Upper lobe of left lung (tissue), 6 donors: ENCODE data around the gene CCT8. TPM values are rescaled to one million over a fixed set of nuclear protein-coding genes. Genes with fewer than 3 reads are reported as not detected.

ENCODE experiments used
- ATAC-seq, 2 donors: fragments of 200-7000 bp; cut with Tn5 transposase; one replicate each; pipeline ENCODE4 v1.9.1; 2022; ENCODE audit warnings: mild to moderate bottlenecking in 2 of 2, moderate library complexity in 2 of 2; ENCODE audit not compliant: low FRiP score in 2 of 2
- DNase-seq, 2 donors: peaks; one replicate each; pipeline ENCODE4 v3.0.0-alpha.2; 2019 to 2020
- H3K27ac ChIP-seq, 4 donors: fragments of 200-600 bp; sonication (generic); one replicate each; pipeline ENCODE4 v1.5.1; 2016 to 2019
- H3K27me3 ChIP-seq, 4 donors: fragments of 200-600 bp; sonication (generic); one replicate each; pipeline ENCODE4 v1.5.1; 2017 to 2019
- H3K36me3 ChIP-seq, 4 donors: fragments of 200-600 bp; sonication (generic); one replicate each; pipeline ENCODE4 v1.5.1; 2016 to 2019
- H3K4me1 ChIP-seq, 4 donors: fragments of 200-600 bp; sonication (generic); one replicate each; pipeline ENCODE4 v1.5.1; 2018 to 2019
- H3K4me3 ChIP-seq, 4 donors: fragments of 200-600 bp; sonication (generic); one replicate each; pipeline ENCODE4 v1.5.1; 2017 to 2019; ENCODE audit warnings: mild to moderate bottlenecking in 2 of 4, moderate library complexity in 1 of 4
- H3K9me3 ChIP-seq, 4 donors: fragments of 200-600 bp; sonication (generic); one replicate each; pipeline ENCODE4 v1.5.1; 2018 to 2019
- EP300 ChIP-seq, 4 donors: sonication (generic); formaldehyde crosslinking; IDR thresholded peaks; one replicate each; pipeline ENCODE4 v1.5.1; 2017; ENCODE audit warnings: antibody characterized with exemption in 4 of 4, control low read depth in 2 of 4
- POLR2A ChIP-seq, 4 donors: fragments of 450-650 bp; IDR thresholded peaks; one replicate each; pipeline ENCODE4 v1.5.1; 2016 to 2017; ENCODE audit warnings: antibody characterized with exemption in 4 of 4, mild to moderate bottlenecking in 2 of 4
- POLR2AphosphoS5 ChIP-seq, 2 donors: sonication (generic); formaldehyde crosslinking; IDR thresholded peaks; one replicate each; pipeline ENCODE4 v1.5.1; 2017; ENCODE audit warnings: antibody characterized with exemption in 2 of 2
- WGBS, 2 donors: methylation state at CpG; one replicate each; pipeline ENCODE4 v1.1.5; 2017 to 2018; 5-methylcytosine and 5-hydroxymethylcytosine counted together
- total RNA-seq, 6 donors: library from RNA; depleted of rRNA in 4 of 6; stranded (reverse); fragments of >200 nt in 4 of 6; gene quantifications; one replicate each; pipeline versions ENCODE4 v1.1.0 to v1.2.1, GENCODE V29; 2016 to 2021
- TF ChIP-seq, protein P1 (sequence below), 6 experiments: fragments of 450-650 bp in 4 of 6; fragments of 200-600 bp in 2 of 6; sonication (generic) in 2 of 6; IDR thresholded peaks; one replicate each; pipeline ENCODE4 v1.5.1; 2016 to 2019; ENCODE audit warnings: antibody characterized with exemption in 6 of 6
- donor health status: DM: no; HTN: no; CAD: no; lungs with moderate emphysema.
- donor health status: DM: no; HTN: yes; CAD: no; lungs with severe emphysema.

The CCT8 gene
- total RNA-seq, 6 donors from 2014 or later = 39.8 to 133 (median 99.0) TPM

DNA sequence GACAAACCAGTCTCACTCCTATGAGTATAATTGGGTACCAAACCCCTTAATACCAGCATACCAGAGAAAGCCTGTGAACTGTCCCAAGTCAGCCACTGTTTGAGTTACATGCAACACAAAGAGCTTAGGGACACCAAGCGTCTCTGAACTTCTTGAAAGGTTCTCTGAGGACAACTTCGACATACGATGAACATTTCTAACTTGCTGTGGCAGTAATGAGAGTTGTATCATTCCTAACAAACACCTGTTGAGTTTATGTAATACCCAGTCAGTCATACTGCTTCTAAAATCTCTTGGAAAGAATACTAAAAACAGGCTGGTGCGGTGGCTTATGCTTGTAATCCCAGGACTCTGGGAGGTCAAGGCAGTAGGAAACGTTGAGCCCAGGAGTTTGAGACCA lies 18.4 kb downstream of the CCT8 start:
- Histone ChIP-seq H3K36me3 (peaks cover 11 to 99% (median 81%) of the 10 kb centered on the region in 4 donors), H3K27me3 (no peaks in the 10 kb centered on the region), H3K9me3 (no peaks in the 10 kb centered on the region), H3K4me1 (no peaks in the 10 kb centered on the region), H3K27ac (no peak overlapping the region), H3K4me3 (no peak overlapping the region)
- no peak for DNase-seq
- no peak for ATAC-seq
- TF ChIP-seq POLR2AphosphoS5 (IDR thresholded peaks at IDR 0.05) (no peak), POLR2A (IDR thresholded peaks at IDR 0.05) (no peak), EP300 (IDR thresholded peaks at IDR 0.05) (no peak)
- TF ChIP-seq, protein P1, sequence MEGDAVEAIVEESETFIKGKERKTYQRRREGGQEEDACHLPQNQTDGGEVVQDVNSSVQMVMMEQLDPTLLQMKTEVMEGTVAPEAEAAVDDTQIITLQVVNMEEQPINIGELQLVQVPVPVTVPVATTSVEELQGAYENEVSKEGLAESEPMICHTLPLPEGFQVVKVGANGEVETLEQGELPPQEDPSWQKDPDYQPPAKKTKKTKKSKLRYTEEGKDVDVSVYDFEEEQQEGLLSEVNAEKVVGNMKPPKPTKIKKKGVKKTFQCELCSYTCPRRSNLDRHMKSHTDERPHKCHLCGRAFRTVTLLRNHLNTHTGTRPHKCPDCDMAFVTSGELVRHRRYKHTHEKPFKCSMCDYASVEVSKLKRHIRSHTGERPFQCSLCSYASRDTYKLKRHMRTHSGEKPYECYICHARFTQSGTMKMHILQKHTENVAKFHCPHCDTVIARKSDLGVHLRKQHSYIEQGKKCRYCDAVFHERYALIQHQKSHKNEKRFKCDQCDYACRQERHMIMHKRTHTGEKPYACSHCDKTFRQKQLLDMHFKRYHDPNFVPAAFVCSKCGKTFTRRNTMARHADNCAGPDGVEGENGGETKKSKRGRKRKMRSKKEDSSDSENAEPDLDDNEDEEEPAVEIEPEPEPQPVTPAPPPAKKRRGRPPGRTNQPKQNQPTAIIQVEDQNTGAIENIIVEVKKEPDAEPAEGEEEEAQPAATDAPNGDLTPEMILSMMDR (IDR thresholded peaks at IDR 0.05) = no peak
- WGBS, 2 donors = 94 to 100% methylated on average over 5 of the region's 5 CpGs

- WGBS, 2 donors = 94 to 95% methylated on average over 4 of the region's 4 CpGs
- Histone ChIP-seq H3K27ac (no peak overlapping the region), H3K4me1 (no peaks in the 10 kb centered on the region), H3K9me3 (no peaks in the 10 kb centered on the region), H3K36me3 (peaks cover 18 to 99% (median 81%) of the 10 kb centered on the region in 4 donors), H3K27me3 (no peaks in the 10 kb centered on the region), H3K4me3 (no peak overlapping the region)
- TF ChIP-seq POLR2A (IDR thresholded peaks at IDR 0.05) = no peak
- TF ChIP-seq, protein P1 (IDR thresholded peaks at IDR 0.05) = no peak
- TF ChIP-seq POLR2AphosphoS5 (IDR thresholded peaks at IDR 0.05) = no peak
- TF ChIP-seq EP300 (IDR thresholded peaks at IDR 0.05) = no peak
- DNase-seq = no peak
- no peak for ATAC-seq
Observed at GRCh38 chr21:29053656-29054055, 19.8 kb downstream of the CCT8 start.

DNA sequence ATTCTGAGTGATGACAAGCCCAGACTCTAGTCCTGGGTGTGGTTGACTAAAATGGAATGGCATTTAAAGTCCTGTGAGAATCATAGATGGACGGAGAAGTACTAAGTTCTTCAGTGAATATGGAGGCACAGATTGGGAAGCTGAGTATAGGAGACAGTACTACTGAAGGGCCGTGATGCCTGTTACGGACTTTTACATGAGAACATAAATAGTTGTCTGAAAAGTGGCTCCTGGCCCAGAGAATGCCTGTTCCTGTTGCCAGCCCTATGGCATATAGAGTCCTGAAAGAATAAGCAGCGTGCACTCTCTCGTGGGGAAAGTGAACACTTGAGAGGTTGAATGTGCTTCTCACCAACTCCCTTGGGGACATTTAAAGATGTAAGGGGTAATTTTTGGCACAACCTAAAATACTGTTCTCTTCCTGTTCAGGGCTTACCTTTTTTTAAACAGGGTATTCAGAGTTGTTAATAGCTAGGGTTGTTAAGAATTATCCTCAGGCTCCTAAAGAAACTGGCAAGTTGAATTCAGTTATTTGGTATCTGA lies 20.4 kb downstream of the CCT8 start:
- no peaks in the 10 kb centered on the region for H3K4me1 ChIP-seq
- no peaks in the 10 kb centered on the region for H3K9me3 ChIP-seq
- WGBS, 2 donors = 92 to 94% methylated on average over 5 of the region's 5 CpGs
- ATAC-seq = no peak
- no peak for DNase-seq
- H3K36me3 ChIP-seq = peaks cover 18 to 99% (median 79%) of the 10 kb centered on the region in 4 donors
- no peak for TF ChIP-seq POLR2A (IDR thresholded peaks at IDR 0.05)
- no peak for TF ChIP-seq EP300 (IDR thresholded peaks at IDR 0.05)
- no peak for TF ChIP-seq POLR2AphosphoS5 (IDR thresholded peaks at IDR 0.05)
- TF ChIP-seq, protein P1 (IDR thresholded peaks at IDR 0.05) = no peak
- H3K4me3 ChIP-seq = no peak overlapping the region
- no peak overlapping the region for H3K27ac ChIP-seq
- H3K27me3 ChIP-seq = no peaks in the 10 kb centered on the region

DNA sequence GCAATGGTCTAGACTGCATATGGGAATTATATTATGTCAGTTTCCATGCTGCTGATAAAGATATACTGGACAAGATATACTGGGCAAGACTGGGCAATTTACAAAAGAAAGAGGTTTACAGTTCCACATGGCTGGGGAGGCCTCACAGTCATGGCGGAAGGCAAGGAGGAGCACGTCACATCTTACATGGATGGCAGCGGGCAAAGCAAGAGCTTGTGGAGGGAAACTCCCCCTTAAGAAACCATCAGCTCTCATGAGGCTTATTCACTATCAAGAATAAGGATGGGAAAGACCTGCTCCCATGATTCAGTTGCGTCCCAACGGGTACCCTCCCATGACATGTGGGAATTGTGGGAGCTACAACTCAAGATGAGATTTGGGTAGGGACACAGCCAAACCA lies 21.2 kb downstream of the CCT8 start:
- DNase-seq (no peak), ATAC-seq (no peak)
- TF ChIP-seq POLR2A (IDR thresholded peaks at IDR 0.05) (no peak), POLR2AphosphoS5 (IDR thresholded peaks at IDR 0.05) (no peak), EP300 (IDR thresholded peaks at IDR 0.05) (no peak)
- TF ChIP-seq, protein P1 (IDR thresholded peaks at IDR 0.05) = no peak
- Histone ChIP-seq H3K36me3 (peaks cover 21 to 99% (median 78%) of the 10 kb centered on the region in 4 donors), H3K27me3 (no peaks in the 10 kb centered on the region), H3K4me3 (no peak overlapping the region), H3K27ac (no peak overlapping the region), H3K4me1 (no peaks in the 10 kb centered on the region), H3K9me3 (no peaks in the 10 kb centered on the region)
- 96% methylated on average over 5 of the region's 5 CpGs for WGBS, 2 donors

- DNase-seq (no peak), ATAC-seq (no peak)
- WGBS, 2 donors = 78 to 96% methylated on average over 1 of the region's 1 CpG
- peaks cover 12 to 97% (median 56%) of the 10 kb centered on the region in 4 donors for H3K36me3 ChIP-seq
- no peak overlapping the region for H3K4me3 ChIP-seq
- no peaks in the 10 kb centered on the region for H3K27me3 ChIP-seq
- H3K27ac ChIP-seq = no peak overlapping the region
- no peak for TF ChIP-seq POLR2A (IDR thresholded peaks at IDR 0.05)
- H3K4me1 ChIP-seq = no peaks in the 10 kb centered on the region
- no peaks in the 10 kb centered on the region for H3K9me3 ChIP-seq
Observed at GRCh38 chr21:29034678-29035077, 38.8 kb downstream of the CCT8 start.
